GM10248 (cell line): Measurements from ENCODE around the gene LGALS4.
A peak's percentile ranks its signal among the peaks of the same experiment; 100 is the strongest.
"Not testable (repeated sequence)": the region's sequence is repeated elsewhere in the genome, so short reads cannot be mapped to it uniquely, and the experiment has no call there.

Source experiments
- CTCF ChIA-PET: fragments of 300-600 bp; sonication (Branson Sonifier 250); formaldehyde crosslinking; extraction: SDS; loops from one replicate; lab custom pipeline; 2021; ENCODE audit warnings: antibody characterized with exemption; lab: Yijun Ruan, JAX
- POLR2A ChIA-PET: fragments of 350-650 bp; sonication (Branson Sonifier 250); formaldehyde crosslinking; extraction: SDS; loops from one replicate; lab custom pipeline; 2020; ENCODE audit warnings: antibody characterized with exemption; lab: Yijun Ruan, JAX
- DNase-seq: peaks from one replicate; pipeline ENCODE4 v3.0.0; 2012; ENCODE audit errors: extremely low spot score
- TF ChIP-seq, protein P1 (sequence below): IDR thresholded peaks from 2 replicates; pipeline ENCODE4 v1.5.1; 2012; ENCODE audit warnings: mild to moderate bottlenecking, low read depth; ENCODE audit errors: extremely low read depth, missing control alignments, control extremely low read depth

LGALS4 gene

DNA sequence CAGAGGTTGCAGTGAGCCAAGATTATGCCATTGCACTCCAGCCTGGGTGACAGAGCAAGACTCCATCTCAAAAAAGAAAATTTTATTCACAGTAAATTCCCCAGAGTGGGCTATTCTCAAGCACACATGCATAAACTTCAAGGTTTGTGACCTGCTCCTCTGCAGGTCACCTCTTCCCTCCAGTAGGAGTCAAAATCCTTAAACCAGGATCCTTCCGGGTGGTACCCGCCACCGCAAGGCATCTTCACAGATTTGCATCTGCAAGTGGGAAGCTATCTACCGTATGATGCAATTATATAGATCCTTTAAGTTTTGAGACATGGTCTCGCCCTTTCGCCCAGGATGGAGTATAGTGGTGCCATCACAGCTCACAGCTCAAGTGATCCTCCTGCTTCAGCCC, 21.8 kb upstream of the LGALS4 start:
- DNase-seq: no peak
- POLR2A ChIA-PET: no interaction called here
- CTCF ChIA-PET: interaction anchor here (4.6 kb wide), 1 partner anchor 65 kb away, joined by 14 read pairs; no protein-coding TSS in a partner anchor
- TF ChIP-seq, protein P1, sequence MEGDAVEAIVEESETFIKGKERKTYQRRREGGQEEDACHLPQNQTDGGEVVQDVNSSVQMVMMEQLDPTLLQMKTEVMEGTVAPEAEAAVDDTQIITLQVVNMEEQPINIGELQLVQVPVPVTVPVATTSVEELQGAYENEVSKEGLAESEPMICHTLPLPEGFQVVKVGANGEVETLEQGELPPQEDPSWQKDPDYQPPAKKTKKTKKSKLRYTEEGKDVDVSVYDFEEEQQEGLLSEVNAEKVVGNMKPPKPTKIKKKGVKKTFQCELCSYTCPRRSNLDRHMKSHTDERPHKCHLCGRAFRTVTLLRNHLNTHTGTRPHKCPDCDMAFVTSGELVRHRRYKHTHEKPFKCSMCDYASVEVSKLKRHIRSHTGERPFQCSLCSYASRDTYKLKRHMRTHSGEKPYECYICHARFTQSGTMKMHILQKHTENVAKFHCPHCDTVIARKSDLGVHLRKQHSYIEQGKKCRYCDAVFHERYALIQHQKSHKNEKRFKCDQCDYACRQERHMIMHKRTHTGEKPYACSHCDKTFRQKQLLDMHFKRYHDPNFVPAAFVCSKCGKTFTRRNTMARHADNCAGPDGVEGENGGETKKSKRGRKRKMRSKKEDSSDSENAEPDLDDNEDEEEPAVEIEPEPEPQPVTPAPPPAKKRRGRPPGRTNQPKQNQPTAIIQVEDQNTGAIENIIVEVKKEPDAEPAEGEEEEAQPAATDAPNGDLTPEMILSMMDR: no peak

DNA sequence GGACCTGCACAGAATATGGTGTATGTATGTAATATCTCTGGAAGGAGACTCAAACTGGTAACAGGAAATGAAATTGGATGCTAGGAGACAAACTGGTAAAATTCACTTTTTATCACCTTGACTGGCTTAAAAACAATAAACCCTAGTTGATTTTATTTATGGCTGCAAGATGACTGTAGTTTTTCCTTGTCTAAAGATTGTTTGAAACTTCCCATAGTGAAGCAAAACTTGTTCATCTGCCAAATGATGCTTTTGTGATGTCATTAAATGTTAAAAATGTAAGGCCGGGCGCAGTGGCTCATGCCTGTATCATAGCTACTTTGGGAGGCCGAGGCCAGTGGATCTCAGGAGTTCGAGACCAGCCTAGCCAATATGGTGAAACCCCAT, 21.4 kb upstream of the LGALS4 start:
- TF ChIP-seq, protein P1: no peak
- POLR2A ChIA-PET: interaction anchor here (1.0 to 1.2 kb wide), 3 partner anchors 10 to 16 kb away, joined by 3 to 4 read pairs (median 3); no protein-coding TSS in a partner anchor
- DNase-seq: no peak
- CTCF ChIA-PET: interaction anchor here (1.1 to 4.6 kb wide), 2 partner anchors 11 to 64 kb away, joined by 3 to 14 read pairs; no protein-coding TSS in a partner anchor

DNA sequence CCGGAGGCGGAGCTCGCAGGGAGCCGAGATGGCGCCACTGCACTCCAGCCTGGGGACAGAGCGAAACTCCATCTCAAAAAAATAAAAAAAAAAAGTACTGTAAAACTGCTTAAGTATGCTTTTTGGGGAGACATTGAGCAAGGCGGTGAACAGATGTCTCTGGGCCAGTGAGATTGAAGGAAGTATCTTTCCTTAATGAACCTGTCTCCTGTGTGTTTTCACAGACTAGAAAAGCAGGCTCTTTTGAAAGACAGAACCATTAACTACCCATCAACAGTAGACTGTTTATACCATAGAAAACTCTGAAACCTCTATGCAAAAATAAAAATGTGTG, 20.3 kb upstream of the LGALS4 start:
- DNase-seq: no peak
- TF ChIP-seq, protein P1: no peak
- ChIA-PET CTCF (interaction anchor here (0.9 to 4.6 kb wide), 4 partner anchors 10 to 98 kb away, joined by 3 to 14 read pairs (median 4); partner anchors contain the start of genes MRPS12 and SARS2), POLR2A (interaction anchor here (1.2 kb wide), 2 partner anchors 11 to 15 kb away, joined by 3 read pairs; no protein-coding TSS in a partner anchor)

DNA sequence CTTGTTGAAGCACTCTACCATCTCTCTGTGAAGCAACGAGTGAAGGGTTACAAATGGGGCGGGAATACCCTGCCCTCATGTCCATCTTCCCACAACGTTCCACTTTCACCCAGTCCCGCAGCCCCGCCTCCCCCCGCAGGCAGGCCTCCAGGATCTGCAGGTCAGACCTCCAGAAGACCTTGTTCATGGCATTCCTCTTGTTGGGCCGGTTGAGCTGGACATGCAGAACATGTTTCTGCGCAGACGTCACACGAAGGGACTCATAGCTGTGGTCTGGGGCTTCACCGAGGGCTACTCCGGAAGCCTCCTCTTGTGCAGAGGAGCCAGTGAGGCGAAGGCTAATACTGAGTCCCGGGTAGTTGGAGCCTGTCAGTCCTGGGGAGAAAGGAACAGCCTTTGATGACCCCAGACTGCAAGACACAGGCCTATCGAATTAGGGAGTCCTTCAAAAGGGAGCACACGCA, 18.4 kb upstream of the LGALS4 start:
- POLR2A ChIA-PET: interaction anchor here (0.6 to 2.4 kb wide), 11 partner anchors 11 to 421 kb away, joined by 3 to 20 read pairs (median 5); partner anchors contain the start of gene NFKBIB
- CTCF ChIA-PET: interaction anchor here (0.6 to 2.0 kb wide), 7 partner anchors 9 to 101 kb away, joined by 3 to 12 read pairs (median 4); no protein-coding TSS in a partner anchor
- TF ChIP-seq, protein P1: no peak
- DNase-seq: peak; percentile 74

DNA sequence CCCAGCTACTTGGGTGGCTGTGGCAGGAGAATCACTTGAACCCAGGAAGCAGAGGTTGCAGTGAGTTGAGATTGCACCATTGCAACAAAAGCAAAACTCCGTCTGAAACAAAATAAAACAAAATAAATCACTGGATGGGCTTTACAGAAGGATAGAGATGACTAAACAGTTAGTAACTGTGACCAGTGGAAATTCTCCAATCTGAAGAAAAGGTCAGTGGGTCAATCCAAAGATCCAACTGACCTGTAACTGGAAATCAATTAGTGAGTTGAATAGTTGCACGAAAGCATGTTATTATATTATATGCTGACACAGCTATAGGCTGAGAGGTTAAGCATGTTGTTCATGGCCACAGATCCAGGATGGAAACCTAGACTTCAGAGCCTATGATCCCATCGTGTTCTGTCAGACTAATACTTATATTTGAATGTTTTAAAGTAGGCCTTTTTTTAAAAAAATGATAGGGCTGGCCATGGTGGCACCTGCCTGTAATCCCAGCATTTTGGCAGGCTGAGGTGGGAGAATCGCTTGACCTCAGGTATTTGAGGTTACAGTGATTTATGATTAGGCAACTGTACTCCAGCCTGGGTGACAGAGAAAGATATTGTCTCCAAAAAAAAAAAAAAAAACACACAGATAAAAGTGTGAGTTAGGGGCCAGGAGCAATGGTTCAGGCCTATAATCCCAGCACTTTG, 17.4 kb upstream of the LGALS4 start:
- POLR2A ChIA-PET: interaction anchor here (0.6 to 2.4 kb wide), 2 partner anchors 18 to 763 kb away, joined by 5 to 20 read pairs; no protein-coding TSS in a partner anchor
- TF ChIP-seq, protein P1: no peak
- CTCF ChIA-PET: interaction anchor here (0.7 to 2.0 kb wide), 3 partner anchors 10 to 57 kb away, joined by 3 to 12 read pairs (median 3); no protein-coding TSS in a partner anchor
- DNase-seq: no peak

DNA sequence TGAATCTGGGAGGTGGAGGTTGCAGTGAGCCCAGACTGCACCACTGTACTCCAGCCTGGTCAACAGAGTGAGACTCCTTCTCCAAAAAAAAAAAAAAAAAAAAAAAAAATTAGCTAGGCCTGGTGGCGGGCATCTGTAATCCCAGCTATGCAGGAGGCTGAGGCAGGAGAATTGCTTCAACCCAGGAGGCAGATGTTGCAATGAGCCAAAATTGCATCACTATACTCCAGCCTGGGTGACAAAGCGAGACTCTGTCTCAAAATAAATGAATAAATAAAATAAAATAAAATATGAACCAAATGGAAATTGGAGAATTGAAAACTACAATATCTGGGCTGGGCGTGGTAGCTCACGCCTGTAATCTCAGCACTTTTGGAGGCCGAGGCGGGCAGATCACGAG, 16.5 kb upstream of the LGALS4 start:
- CTCF ChIA-PET: not testable (repeated sequence)
- POLR2A ChIA-PET: interaction anchor here (0.8 kb wide), 1 partner anchor 20 kb away, joined by 5 read pairs; no protein-coding TSS in a partner anchor

More for the DNA sequence above, 16.5 kb upstream of the LGALS4 start:
- DNase-seq: not testable (repeated sequence)
